ENCODE measurements around the gene SSX2. TPM values are rescaled to one million over a fixed set of nuclear protein-coding genes. Genes with fewer than 3 reads are reported as not detected.
A peak's percentile ranks its signal among the peaks of the same experiment; 100 is the strongest.
"Not testable (repeated sequence)": the region's sequence is repeated elsewhere in the genome, so short reads cannot be mapped to it uniquely, and the experiment has no call there.

Gene SSX2
- 0.32 TPM in 1 of 2 replicates, not detected in the other for total RNA-seq (2014; rRNA removed; shearing (Covaris generic); ENCODE audit: low replicate concordance)

- in situ Hi-C loops (cut with HindIII; ENCODE audit: low pct_unique_long_range_greater_than_20kb, low sequenced_read_pairs); DNase-seq (ENCODE audit: low read depth): not testable (repeated sequence)
Observed at GRCh38 chrX:52707078-52707477, at the start of gene SSX2. Gene SSX2 (minus strand): TSS chrX:52707178. CDS start chrX:52705749, 1,429 bp downstream.

- DNase-seq (ENCODE audit: low read depth); in situ Hi-C loops (cut with HindIII; ENCODE audit: low pct_unique_long_range_greater_than_20kb, low sequenced_read_pairs): not testable (repeated sequence)
Observed at GRCh38 chrX:52750952-52751351, 44.0 kb upstream of the SSX2 start, which contains the start of gene SSX2B. Gene SSX2B (plus strand): TSS chrX:52751252. CDS start chrX:52752681, 1,429 bp downstream.

- in situ Hi-C loops (cut with HindIII; ENCODE audit: low pct_unique_long_range_greater_than_20kb, low sequenced_read_pairs); DNase-seq (ENCODE audit: low read depth): not testable (repeated sequence)
Observed at GRCh38 chrX:52692034-52692433, 14.9 kb downstream of the SSX2 start.

GRCh38 chrX:52662218-52662617 lies 44.8 kb downstream of the SSX2 start:
- DNase-seq (ENCODE audit: low read depth); in situ Hi-C loops (cut with HindIII; ENCODE audit: low pct_unique_long_range_greater_than_20kb, low sequenced_read_pairs): not testable (repeated sequence)

- DNase-seq (ENCODE audit: low read depth); in situ Hi-C loops (cut with HindIII; ENCODE audit: low pct_unique_long_range_greater_than_20kb, low sequenced_read_pairs): not testable (repeated sequence)
Observed at GRCh38 chrX:52655475-52655874, 51.5 kb downstream of the SSX2 start.

- in situ Hi-C loops (cut with HindIII; ENCODE audit: low pct_unique_long_range_greater_than_20kb, low sequenced_read_pairs); DNase-seq (ENCODE audit: low read depth): not testable (repeated sequence)
Observed at GRCh38 chrX:52654800-52655199, 52.2 kb downstream of the SSX2 start, which contains the start of gene SSX7. Gene SSX7 (minus strand): TSS chrX:52654900. CDS start chrX:52653472, 1,428 bp downstream.

- DNase-seq (ENCODE audit: low read depth): peak; percentile 50
- in situ Hi-C loops (cut with HindIII; ENCODE audit: low pct_unique_long_range_greater_than_20kb, low sequenced_read_pairs): not testable (repeated sequence)
Observed at GRCh38 chrX:52650676-52651075, 56.3 kb downstream of the SSX2 start.

- in situ Hi-C loops (cut with HindIII; ENCODE audit: low pct_unique_long_range_greater_than_20kb, low sequenced_read_pairs): not testable (repeated sequence)
Observed at GRCh38 chrX:52648956-52649355, 58.0 kb downstream of the SSX2 start.

More at GRCh38 chrX:52648956-52649355, 58.0 kb downstream of the SSX2 start:
- peak; percentile 82 for DNase-seq (ENCODE audit: low read depth)

Other genes starting within 250 kb of the SSX2 start
- gene XAGE1A, start 211.4 kb downstream of the SSX2 start, total RNA-seq (2014; rRNA removed; shearing (Covaris generic); ENCODE audit: low replicate concordance): not detected in 2 replicates
- not detected in 2 replicates for gene XAGE1B, start 190.1 kb downstream of the SSX2 start, total RNA-seq (2014; rRNA removed; shearing (Covaris generic); ENCODE audit: low replicate concordance)
- gene SSX7, start 52.3 kb downstream of the SSX2 start, total RNA-seq (2014; rRNA removed; shearing (Covaris generic); ENCODE audit: low replicate concordance): not detected in 2 replicates
- gene SSX2B, start 44.1 kb upstream of the SSX2 start, total RNA-seq (2014; rRNA removed; shearing (Covaris generic); ENCODE audit: low replicate concordance): 0.24 TPM in 1 of 2 replicates, not detected in the other
- 0.38 TPM in 1 of 2 replicates, not detected in the other for gene SPANXN5, start 90.2 kb upstream of the SSX2 start, total RNA-seq (2014; rRNA removed; shearing (Covaris generic); ENCODE audit: low replicate concordance)
- not detected in 2 replicates for gene XAGE5, start 104.1 kb upstream of the SSX2 start, total RNA-seq (2014; rRNA removed; shearing (Covaris generic); ENCODE audit: low replicate concordance)
- gene XAGE3, start 160.9 kb upstream of the SSX2 start, total RNA-seq (2014; rRNA removed; shearing (Covaris generic); ENCODE audit: low replicate concordance): not detected in 2 replicates
- gene FAM156B, start 190.2 kb upstream of the SSX2 start, total RNA-seq (2014; rRNA removed; shearing (Covaris generic); ENCODE audit: low replicate concordance): 29.0 and 32.1 TPM in 2 replicates